ENCODE data around the gene KRT32.

KRT32 gene

GRCh38 chr17:41466988-41467387 lies at the start of gene KRT32:
TSS of gene KRT32 (minus strand) at chr17:41467386. CDS start at chr17:41467325, 61 bp downstream.
- no peak for DNase-seq

DNA sequence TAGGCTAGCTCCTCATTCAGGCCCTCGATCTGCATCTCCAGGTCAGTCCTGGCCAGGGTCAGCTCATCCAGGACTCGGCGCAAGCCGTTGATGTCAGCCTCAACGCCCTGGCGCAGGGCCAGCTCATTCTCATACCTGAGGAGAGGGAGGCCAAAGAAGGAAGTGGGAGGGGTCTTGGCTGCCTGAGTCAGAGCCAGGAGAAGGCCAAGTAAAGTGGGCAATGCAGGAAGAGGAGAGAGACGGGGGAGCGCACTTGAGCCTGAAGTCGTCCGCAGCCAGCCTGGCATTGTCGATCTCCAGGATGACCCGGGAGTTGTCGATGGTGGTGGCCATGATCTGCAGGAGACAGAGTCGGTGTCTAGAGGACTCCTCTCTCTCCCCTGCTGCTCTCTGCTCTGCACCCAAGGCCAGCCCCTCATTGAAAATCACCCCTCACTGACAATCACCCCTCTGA lies 49.7 kb upstream of the KRT32 start:
- DNase-seq, result no peak

- no peak for DNase-seq
These were observed 49.1 kb upstream of the KRT32 start for GRCh38 chr17:41516147-41516829.

DNA sequence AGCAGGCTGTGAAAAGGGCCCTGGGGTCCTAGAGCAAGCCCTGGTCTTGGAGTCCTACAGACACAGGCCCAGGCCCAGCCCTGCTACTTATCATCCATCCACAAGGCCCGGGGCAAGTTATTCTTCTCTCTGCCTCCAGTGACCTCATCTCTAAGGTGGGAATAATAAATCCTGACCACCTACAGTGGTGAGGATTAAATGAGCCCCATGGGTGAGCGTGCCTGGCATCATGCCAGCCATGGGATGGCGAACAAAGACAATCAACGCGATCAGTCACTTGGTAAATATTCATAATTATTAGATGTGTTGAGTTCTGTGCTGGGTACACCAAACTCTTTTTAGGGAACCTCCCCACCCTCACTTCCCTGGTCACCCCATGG lies 46.0 kb upstream of the KRT32 start:
- DNase-seq, result no peak

GRCh38 chr17:41512546-41513167 lies 45.5 kb upstream of the KRT32 start:
- no peak for DNase-seq

- no peak for DNase-seq
These were observed 44.5 kb upstream of the KRT32 start for GRCh38 chr17:41511716-41512115.

GRCh38 chr17:41511116-41511515 lies 43.9 kb upstream of the KRT32 start:
- DNase-seq, result no peak

GRCh38 chr17:41510251-41511065 lies 43.3 kb upstream of the KRT32 start:
- no peak for DNase-seq

- DNase-seq, result no peak
These were observed 40.2 kb upstream of the KRT32 start for GRCh38 chr17:41507315-41507880.

DNA sequence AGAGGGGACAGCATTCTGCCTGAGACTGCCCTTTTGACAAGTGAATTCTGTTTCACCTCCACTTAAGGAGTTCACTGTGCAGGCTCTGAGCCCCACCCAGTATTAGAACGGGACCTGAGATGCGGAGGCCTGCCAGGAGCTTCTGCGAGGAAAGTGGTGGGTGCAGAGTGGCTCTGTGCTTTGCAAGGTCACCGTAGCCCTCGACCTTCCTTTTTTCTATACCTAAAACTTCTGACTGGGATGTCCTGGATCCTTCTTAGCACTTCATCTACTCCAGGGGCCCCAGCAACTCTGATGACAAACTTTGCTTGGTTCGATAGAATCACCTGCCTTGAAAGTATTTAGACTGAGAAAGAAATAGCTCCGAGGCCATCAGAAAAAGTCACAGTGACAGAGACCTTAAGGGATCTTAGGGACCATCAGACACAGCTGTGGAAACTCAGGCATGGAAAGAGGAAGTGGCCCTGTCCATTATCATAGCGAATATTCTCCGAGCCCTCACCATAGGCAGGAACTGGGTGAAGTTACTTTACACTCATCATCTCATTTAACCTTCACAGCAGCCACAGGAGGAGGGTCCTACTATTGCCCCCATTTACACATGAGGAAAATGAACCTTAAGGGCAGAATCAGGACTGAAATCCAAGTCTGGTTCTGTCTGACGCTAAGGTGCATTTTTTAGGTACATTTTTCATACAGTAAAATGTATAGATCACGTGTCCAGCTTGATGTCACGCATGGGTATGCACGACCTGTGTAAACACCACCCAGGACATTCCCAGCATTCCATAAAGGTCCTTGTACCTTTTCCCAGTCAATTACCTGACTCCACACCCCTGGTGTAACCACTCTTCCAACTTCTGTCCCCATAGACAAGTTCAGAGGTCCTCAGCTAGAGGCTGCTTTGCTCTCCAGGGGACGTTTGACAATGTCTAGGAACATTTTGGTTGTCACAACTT lies 38.9 kb upstream of the KRT32 start:
- no peak for DNase-seq

GRCh38 chr17:41505007-41505808 lies 38.0 kb upstream of the KRT32 start, which contains the start of gene KRT13:
TSS of gene KRT13 (minus strand) at chr17:41505612. CDS start at chr17:41505550, 62 bp downstream.
- no peak for DNase-seq

GRCh38 chr17:41504246-41504977 lies 37.2 kb upstream of the KRT32 start:
- no peak for DNase-seq

DNA sequence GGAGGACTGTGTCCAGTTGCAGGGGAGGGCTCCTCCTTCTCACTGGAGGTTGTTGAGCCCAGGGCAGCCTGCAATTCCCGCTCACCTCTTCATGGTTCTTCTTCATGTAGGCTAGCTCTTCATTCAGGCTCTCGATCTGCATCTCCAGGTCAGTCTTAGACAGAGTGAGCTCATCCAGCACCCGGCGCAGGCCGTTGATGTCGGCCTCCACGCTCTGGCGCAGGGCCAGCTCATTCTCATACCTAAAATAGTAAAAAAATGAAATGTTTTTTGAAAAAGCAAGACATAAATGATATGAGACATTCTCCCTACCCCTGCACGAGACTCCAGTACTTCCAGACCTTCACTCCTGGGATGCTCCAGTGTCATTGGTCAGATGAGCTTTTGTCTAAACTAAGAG lies 36.0 kb upstream of the KRT32 start:
- no peak for DNase-seq

DNA sequence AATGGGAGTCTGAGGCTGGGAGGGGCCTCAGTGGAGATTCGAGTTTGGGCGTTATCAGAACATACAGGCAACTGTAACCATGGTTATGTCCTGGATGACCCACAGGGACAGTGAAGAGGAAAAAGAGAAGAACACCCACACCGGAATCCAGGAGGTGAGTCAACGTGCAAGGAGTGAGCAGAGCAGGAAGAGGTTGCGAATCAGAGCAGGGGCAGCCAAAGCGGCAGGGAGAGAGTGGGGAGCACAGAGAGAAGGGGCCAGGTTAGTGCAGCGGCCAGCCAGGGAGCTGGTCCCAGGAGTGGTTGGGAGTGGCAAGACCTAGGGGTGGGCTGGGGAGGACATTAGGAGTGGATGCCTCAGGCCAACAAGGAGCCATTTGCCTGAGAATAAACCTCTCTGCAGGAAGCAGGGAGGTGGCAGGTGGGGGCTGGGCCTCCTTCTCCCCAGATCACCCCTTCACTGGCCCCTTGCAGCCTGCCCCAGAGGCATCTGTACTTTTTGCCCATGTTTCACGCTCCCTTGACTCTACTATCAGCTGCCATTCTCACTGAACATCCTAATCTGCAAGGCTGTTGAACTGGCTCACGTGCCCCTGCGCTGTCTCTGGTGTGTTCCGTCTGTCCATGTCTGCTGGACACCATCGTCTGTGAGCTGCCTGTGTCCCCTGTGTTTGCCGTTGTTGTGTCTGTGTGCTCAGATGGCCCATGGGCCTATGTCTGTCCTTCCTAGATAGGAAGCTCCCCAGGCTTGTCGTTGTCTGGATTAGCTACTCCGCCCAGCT lies 33.1 kb upstream of the KRT32 start:
- DNase-seq, result no peak

GRCh38 chr17:41499714-41500113 lies 32.5 kb upstream of the KRT32 start:
- DNase-seq, result no peak

- DNase-seq, result no peak
These were observed 31.1 kb upstream of the KRT32 start for GRCh38 chr17:41498276-41498675.

- peak; percentile 22 for DNase-seq
These were observed 29.8 kb upstream of the KRT32 start for GRCh38 chr17:41496803-41497484.

GRCh38 chr17:41494524-41494923 lies 27.3 kb upstream of the KRT32 start:
- DNase-seq, result no peak

GRCh38 chr17:41492771-41493170 lies 25.6 kb upstream of the KRT32 start:
- DNase-seq, result peak; percentile 44
